ENCODE results near the gene RNF149. TPM values are rescaled to one million over a fixed set of nuclear protein-coding genes. Genes with fewer than 3 reads are reported as not detected.

Gene RNF149
- total RNA-seq, 4 donors from 2014 or later, result 14.7 to 27.7 (median 18.5) TPM

GRCh38 chr2:101311696-101312017, 3.2 kb upstream of the RNF149 start:
- ATAC-seq, result no peak
- intact Hi-C loops (cut with DNase I; ENCODE audit: low total_unique reads) (no loop called here), in situ Hi-C loops (cut with MboI; ENCODE audit: low sequenced_read_pairs in 4 of 4) (no loop called here)
- no peak for TF ChIP-seq CTCF (IDR thresholded peaks at IDR 0.05 in 4 of 5, conservative IDR thresholded peaks at IDR 0.05 in 1 of 5)
- no peak for TF ChIP-seq POLR2A (IDR thresholded peaks at IDR 0.05)
- peaks cover 7 to 9% of the 10 kb centered on the region in 2 donors for H3K4me1 ChIP-seq
- no peaks in the 10 kb centered on the region for H3K9me3 ChIP-seq
- H3K36me3 ChIP-seq, result no peaks in the 10 kb centered on the region
- no peak for DNase-seq
- H3K4me3 ChIP-seq, result no peak overlapping the region
- H3K27me3 ChIP-seq, result no peaks in the 10 kb centered on the region
- H3K27ac ChIP-seq, result no peak overlapping the region

GRCh38 chr2:101310834-101311695, 2.6 kb upstream of the RNF149 start:
- no peaks in the 10 kb centered on the region for H3K27me3 ChIP-seq
- DNase-seq (no peak), ATAC-seq (no peak)
- H3K36me3 ChIP-seq, result no peaks in the 10 kb centered on the region
- peaks cover 13 to 15% of the 10 kb centered on the region in 2 donors for H3K4me1 ChIP-seq
- H3K9me3 ChIP-seq, result no peaks in the 10 kb centered on the region
- TF ChIP-seq CTCF (IDR thresholded peaks at IDR 0.05 in 4 of 5, conservative IDR thresholded peaks at IDR 0.05 in 1 of 5) (no peak), POLR2A (IDR thresholded peaks at IDR 0.05) (no peak)
- no peak overlapping the region for H3K27ac ChIP-seq
- intact Hi-C loops (cut with DNase I; ENCODE audit: low total_unique reads), result no loop called here
- in situ Hi-C loops (cut with MboI; ENCODE audit: low sequenced_read_pairs in 4 of 4), result no loop called here
- H3K4me3 ChIP-seq, result no peak overlapping the region

- ATAC-seq, result no peak
- intact Hi-C loops (cut with DNase I; ENCODE audit: low total_unique reads), result no loop called here
- H3K9me3 ChIP-seq, result no peaks in the 10 kb centered on the region
- TF ChIP-seq POLR2A (IDR thresholded peaks at IDR 0.05) (no peak), CTCF (IDR thresholded peaks at IDR 0.05 in 4 of 5, conservative IDR thresholded peaks at IDR 0.05 in 1 of 5) (no peak)
- no peaks in the 10 kb centered on the region for H3K36me3 ChIP-seq
- no peak for DNase-seq
- peaks cover 21 to 23% of the 10 kb centered on the region in 2 donors for H3K4me1 ChIP-seq
- no peak overlapping the region for H3K27ac ChIP-seq
- H3K4me3 ChIP-seq, result no peak overlapping the region
- in situ Hi-C loops (cut with MboI; ENCODE audit: low sequenced_read_pairs in 4 of 4), result no loop called here
- H3K27me3 ChIP-seq, result no peaks in the 10 kb centered on the region
Measured at GRCh38 chr2:101310090-101310833, 1.8 kb upstream of the RNF149 start.

GRCh38 chr2:101307950-101308431, 510 bp downstream of the RNF149 start:
- Histone ChIP-seq H3K4me3 (peak overlapping the region; percentile 81 to 99 (median 90)), H3K27ac (peak overlapping the region; percentile 89 to 98 (median 94)), H3K9me3 (no peaks in the 10 kb centered on the region), H3K36me3 (no peaks in the 10 kb centered on the region), H3K4me1 (peaks cover 26 to 42% of the 10 kb centered on the region in 2 donors), H3K27me3 (no peaks in the 10 kb centered on the region)
- peak in 1 of 2 donors; percentile 28 for DNase-seq
- intact Hi-C loops (cut with DNase I; ENCODE audit: low total_unique reads), result loop anchor here (1.0 to 10.0 kb wide), 2 partner anchors 56 to 483 kb away; partner anchors contain the start of genes CNOT11 and NPAS2
- in situ Hi-C loops (cut with MboI; ENCODE audit: low sequenced_read_pairs in 4 of 4), result loop anchor here in 1 of 4 donors (10.0 kb wide), 1 partner anchor 53 kb away; the partner anchor contains the start of gene CNOT11
- TF ChIP-seq CTCF (IDR thresholded peaks at IDR 0.05 in 4 of 5, conservative IDR thresholded peaks at IDR 0.05 in 1 of 5) (peak in 1 of 5 experiments; percentile 15), POLR2A (IDR thresholded peaks at IDR 0.05) (no peak)
- ATAC-seq, result peak; percentile 34 to 53
